ENCODE results near the gene GRIN2A. TPM values are rescaled to one million over a fixed set of nuclear protein-coding genes. Genes with fewer than 3 reads are reported as not detected.

Gene GRIN2A
- total RNA-seq, 1 donor from 2014 or later, result 0.09 TPM

DNA sequence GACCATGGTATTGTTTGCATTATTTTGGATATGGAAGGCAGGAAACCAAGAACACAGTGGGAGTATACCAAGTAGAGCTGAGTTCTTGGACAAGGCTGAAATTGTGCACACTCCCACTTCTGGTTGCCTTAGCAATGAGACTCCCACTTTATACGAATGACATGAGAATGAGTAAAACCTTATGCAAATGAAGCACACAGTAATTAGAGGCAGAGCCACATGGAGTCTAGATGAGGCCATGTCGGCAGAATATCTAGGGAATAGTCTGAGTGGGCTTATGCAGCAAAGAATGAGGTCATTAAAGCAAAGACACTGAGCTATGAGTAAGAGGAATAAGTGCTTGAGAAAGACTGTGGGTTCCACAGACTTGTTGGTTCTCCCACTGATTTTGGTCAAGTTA is 178.7 kb downstream of the GRIN2A start:
- intact Hi-C loops (cut with DNase I), result no loop called here
- no peak overlapping the region for H3K27ac ChIP-seq
- no peaks in the 10 kb centered on the region for H3K36me3 ChIP-seq
- TF ChIP-seq, protein P1, sequence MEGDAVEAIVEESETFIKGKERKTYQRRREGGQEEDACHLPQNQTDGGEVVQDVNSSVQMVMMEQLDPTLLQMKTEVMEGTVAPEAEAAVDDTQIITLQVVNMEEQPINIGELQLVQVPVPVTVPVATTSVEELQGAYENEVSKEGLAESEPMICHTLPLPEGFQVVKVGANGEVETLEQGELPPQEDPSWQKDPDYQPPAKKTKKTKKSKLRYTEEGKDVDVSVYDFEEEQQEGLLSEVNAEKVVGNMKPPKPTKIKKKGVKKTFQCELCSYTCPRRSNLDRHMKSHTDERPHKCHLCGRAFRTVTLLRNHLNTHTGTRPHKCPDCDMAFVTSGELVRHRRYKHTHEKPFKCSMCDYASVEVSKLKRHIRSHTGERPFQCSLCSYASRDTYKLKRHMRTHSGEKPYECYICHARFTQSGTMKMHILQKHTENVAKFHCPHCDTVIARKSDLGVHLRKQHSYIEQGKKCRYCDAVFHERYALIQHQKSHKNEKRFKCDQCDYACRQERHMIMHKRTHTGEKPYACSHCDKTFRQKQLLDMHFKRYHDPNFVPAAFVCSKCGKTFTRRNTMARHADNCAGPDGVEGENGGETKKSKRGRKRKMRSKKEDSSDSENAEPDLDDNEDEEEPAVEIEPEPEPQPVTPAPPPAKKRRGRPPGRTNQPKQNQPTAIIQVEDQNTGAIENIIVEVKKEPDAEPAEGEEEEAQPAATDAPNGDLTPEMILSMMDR (IDR thresholded peaks at IDR 0.05), result no peak
- H3K4me1 ChIP-seq, result no peaks in the 10 kb centered on the region
- no peaks in the 10 kb centered on the region for H3K9me3 ChIP-seq
- no peak for ATAC-seq
- H3K4me3 ChIP-seq, result no peak overlapping the region
- no peak for DNase-seq
- no peaks in the 10 kb centered on the region for H3K27me3 ChIP-seq

DNA sequence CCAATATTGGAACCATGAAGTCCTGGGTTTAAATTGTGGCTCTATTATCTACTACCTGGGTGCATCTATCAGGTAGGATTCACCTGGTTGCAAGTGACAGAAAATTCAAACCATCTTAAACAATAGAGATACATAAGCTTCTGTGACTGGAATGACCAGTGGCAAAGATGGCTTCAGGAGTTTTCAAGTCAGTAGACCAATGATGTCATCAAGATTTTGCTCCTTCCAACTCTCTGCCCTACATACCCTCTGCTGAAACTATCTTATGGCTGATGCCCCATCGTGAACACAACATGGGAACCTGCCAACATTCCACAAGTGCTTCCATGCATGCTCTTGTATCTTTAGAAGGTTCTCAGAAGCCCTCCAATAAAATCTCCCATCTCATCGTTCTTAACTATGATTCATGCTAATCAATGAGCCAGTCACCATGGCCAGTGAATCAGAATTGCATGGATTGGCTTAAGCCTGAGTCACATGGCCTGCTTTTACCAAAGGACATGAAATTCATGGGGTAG is 180.9 kb downstream of the GRIN2A start:
- Histone ChIP-seq H3K4me1 (no peaks in the 10 kb centered on the region), H3K4me3 (no peak overlapping the region), H3K9me3 (no peaks in the 10 kb centered on the region), H3K36me3 (no peaks in the 10 kb centered on the region), H3K27me3 (no peaks in the 10 kb centered on the region), H3K27ac (no peak overlapping the region)
- TF ChIP-seq, protein P1 (IDR thresholded peaks at IDR 0.05), result no peak
- intact Hi-C loops (cut with DNase I), result no loop called here
- DNase-seq, result no peak
- no peak for ATAC-seq

DNA sequence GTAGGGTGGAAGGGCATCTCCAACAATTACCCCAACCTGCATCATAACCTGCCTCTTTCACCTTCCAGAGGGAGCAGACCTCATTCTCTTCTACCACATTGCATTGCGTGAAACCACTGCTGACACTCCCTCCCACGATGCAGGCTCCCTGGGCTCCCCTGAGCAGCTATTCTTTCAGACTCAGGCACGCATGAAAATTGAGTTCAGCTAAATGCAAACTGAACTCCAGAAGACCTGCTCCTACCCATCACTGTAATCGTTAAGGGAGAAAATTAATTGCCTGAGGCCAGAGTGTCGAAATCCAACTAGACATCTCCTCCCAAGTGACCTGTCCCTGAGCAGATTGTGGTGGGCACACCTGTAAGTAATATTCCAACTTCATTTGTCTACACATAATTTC is 186.0 kb downstream of the GRIN2A start:
- TF ChIP-seq, protein P1 (IDR thresholded peaks at IDR 0.05), result no peak
- ATAC-seq (no peak), DNase-seq (no peak)
- H3K27ac ChIP-seq, result no peak overlapping the region
- H3K4me1 ChIP-seq, result no peaks in the 10 kb centered on the region
- intact Hi-C loops (cut with DNase I), result no loop called here
- no peaks in the 10 kb centered on the region for H3K36me3 ChIP-seq
- no peaks in the 10 kb centered on the region for H3K27me3 ChIP-seq
- no peak overlapping the region for H3K4me3 ChIP-seq
- H3K9me3 ChIP-seq, result no peaks in the 10 kb centered on the region

DNA sequence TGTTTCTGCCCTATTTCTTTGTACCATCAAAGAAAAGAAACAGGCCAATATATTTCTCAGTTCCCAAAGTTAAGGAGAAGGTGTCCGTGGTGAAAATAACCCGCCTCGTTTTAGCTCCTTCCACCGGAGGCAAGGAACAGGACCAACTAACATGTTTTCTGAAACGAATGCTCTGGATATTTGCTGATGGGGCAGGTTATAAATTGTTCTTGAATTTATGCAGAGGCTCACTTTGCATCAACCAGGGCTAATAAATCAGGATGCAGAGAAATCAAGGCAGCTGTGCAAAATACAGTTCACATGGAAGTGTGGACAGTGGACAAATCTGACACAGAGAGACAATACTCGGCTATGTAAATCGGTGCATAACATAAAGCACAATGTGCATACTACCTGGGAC is 189.8 kb downstream of the GRIN2A start:
- ATAC-seq, result no peak
- no peak for DNase-seq
- intact Hi-C loops (cut with DNase I), result no loop called here

DNA sequence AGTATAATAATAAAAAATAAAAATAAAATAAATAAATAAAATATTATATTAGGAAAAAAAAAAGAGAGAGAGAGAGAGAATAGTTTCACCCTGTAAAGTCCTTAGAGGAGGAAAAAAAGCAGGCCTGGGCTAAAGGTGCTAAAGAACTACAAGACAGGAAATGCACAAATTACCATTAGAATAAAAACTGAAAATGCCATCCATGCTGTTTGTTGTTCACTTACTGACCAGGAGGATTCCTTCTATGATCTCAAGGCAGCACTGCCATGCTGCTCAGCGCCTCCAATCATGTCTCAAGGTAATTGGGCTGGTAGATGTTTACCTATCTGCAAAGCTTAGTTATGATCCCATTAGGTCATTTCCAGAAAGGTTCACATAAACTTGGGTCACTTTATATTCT is 201.2 kb downstream of the GRIN2A start:
- no peaks in the 10 kb centered on the region for H3K4me1 ChIP-seq
- TF ChIP-seq, protein P1 (IDR thresholded peaks at IDR 0.05), result no peak
- intact Hi-C loops (cut with DNase I), result no loop called here
- no peaks in the 10 kb centered on the region for H3K27me3 ChIP-seq
- no peaks in the 10 kb centered on the region for H3K36me3 ChIP-seq
- no peak overlapping the region for H3K27ac ChIP-seq
- H3K9me3 ChIP-seq, result no peaks in the 10 kb centered on the region
- no peak for ATAC-seq
- H3K4me3 ChIP-seq, result no peak overlapping the region
- DNase-seq, result no peak

More for the DNA sequence above, 189.8 kb downstream of the GRIN2A start:
- Histone ChIP-seq H3K27ac (no peak overlapping the region), H3K9me3 (no peaks in the 10 kb centered on the region), H3K36me3 (no peaks in the 10 kb centered on the region), H3K27me3 (no peaks in the 10 kb centered on the region), H3K4me1 (no peaks in the 10 kb centered on the region), H3K4me3 (no peak overlapping the region)
- TF ChIP-seq, protein P1 (IDR thresholded peaks at IDR 0.05), result no peak

DNA sequence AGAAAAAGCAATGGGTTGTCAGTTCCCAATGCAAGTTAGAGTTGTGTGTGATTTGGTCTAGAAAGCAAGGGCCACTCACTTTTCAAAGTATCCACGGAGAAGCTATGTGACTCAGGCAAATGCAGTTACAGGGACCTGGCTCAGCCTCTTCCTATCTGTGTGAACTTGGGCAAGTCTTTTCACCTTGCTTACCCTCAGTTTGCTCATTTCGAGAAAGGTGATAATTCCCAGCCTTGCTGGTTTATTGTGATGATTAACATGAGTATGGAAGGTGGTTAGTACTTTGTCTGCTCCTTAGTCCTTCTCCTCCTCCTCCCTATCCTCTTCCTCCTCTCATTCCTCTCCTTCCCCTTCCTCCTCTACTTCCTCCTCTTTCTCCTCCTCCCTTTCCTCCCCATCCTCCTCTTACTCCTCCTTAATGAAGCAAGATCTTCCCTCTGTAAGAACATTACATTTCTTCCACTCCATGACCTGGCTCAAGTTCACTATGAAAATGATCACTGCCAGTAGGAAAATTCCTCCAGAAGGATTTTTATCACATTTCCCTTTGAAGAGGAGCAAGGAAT is 204.0 kb downstream of the GRIN2A start:
- H3K27ac ChIP-seq, result no peak overlapping the region
- no peaks in the 10 kb centered on the region for H3K27me3 ChIP-seq
- DNase-seq (no peak), ATAC-seq (no peak)
- TF ChIP-seq, protein P1 (IDR thresholded peaks at IDR 0.05), result no peak
- intact Hi-C loops (cut with DNase I), result no loop called here
- no peak overlapping the region for H3K4me3 ChIP-seq
- H3K4me1 ChIP-seq, result no peaks in the 10 kb centered on the region
- no peaks in the 10 kb centered on the region for H3K9me3 ChIP-seq
- no peaks in the 10 kb centered on the region for H3K36me3 ChIP-seq

Data from upper lobe of right lung (tissue), 1 donor.